Heart right ventricle (tissue), 16 donors: ENCODE results near the gene MAD2L1. TPM values are rescaled to one million over a fixed set of nuclear protein-coding genes. Genes with fewer than 3 reads are reported as not detected.

Source experiments
- ATAC-seq, 8 donors: fragments of 200-7000 bp; cut with Tn5 transposase; one replicate each; pipeline ENCODE4 v1.9.1; 2020; ENCODE audit warnings: mild to moderate bottlenecking in 8 of 8, moderate library complexity in 8 of 8, moderate number of reproducible peaks in 1 of 8
- DNase-seq, 2 donors: peaks; one replicate each; pipeline ENCODE4 v3.0.0-alpha.2; 2020
- H3K27ac ChIP-seq, 10 donors: fragments of 200-600 bp; sonication (generic) in 2 of 10; one replicate each; pipeline versions ENCODE4 v1.5.0 to v1.8.0; 2020 to 2022; ENCODE audit warnings: mild to moderate bottlenecking in 3 of 10
- H3K27me3 ChIP-seq, 7 donors: fragments of 200-600 bp; one replicate each; pipeline ENCODE4 v1.8.0; 2021 to 2022; ENCODE audit warnings: mild to moderate bottlenecking in 2 of 7
- H3K36me3 ChIP-seq, 9 donors: fragments of 200-600 bp; sonication (generic) in 1 of 9; one replicate each; pipeline versions ENCODE4 v1.5.0 to v1.8.0; 2020 to 2022; ENCODE audit warnings: mild to moderate bottlenecking in 2 of 9
- H3K4me1 ChIP-seq, 9 donors: fragments of 200-600 bp; sonication (generic) in 1 of 9; one replicate each; pipeline versions ENCODE4 v1.5.0 to v1.8.0; 2020 to 2022; ENCODE audit warnings: mild to moderate bottlenecking in 4 of 9
- H3K4me3 ChIP-seq, 10 donors: fragments of 200-600 bp; sonication (generic) in 2 of 10; one replicate each; pipeline versions ENCODE4 v1.5.0 to v1.8.0; 2020 to 2022; ENCODE audit warnings: mild to moderate bottlenecking in 7 of 10, moderate library complexity in 2 of 10
- H3K9me3 ChIP-seq, 11 donors: fragments of 200-600 bp in 10 of 11; sonication (generic) in 2 of 11; one replicate each; pipeline versions ENCODE4 v1.5.0 to v1.8.0; 2013 to 2022; ENCODE audit warnings: mild to moderate bottlenecking in 2 of 11, control low read depth in 1 of 11, moderate library complexity in 1 of 11
- WGBS, 2 donors: extraction: QIAGEN DNeasy Blood & Tissue Kit; methylation state at CpG; one replicate each; pipeline ENCODE4 v1.1.7; 2013; ENCODE audit warnings: inconsistent platforms in 1 of 2; 5-methylcytosine and 5-hydroxymethylcytosine counted together
- intact Hi-C, 10 donors: fragments of 100-400 bp; cut with DNase I; formaldehyde crosslinking; loops; one replicate each; pipeline versions ENCODE4 v1.11.1 to v1.14.2; 2022
- long read RNA-seq, 3 donors: library from polyadenylated mRNA; unstranded; transcript quantifications; one replicate each; pipeline ENCODE4 v2.0.0, GENCODE V29; 2020 to 2021
- polyA plus RNA-seq, 2 donors: library from polyadenylated mRNA; stranded (reverse); fragments of 200-250 nt; gene quantifications; one replicate each; pipeline ENCODE4 v1.2.3, GENCODE V29; 2013
- total RNA-seq, 10 donors: library from RNA; stranded (reverse); fragmentation: NEBNext Ultra II Directional in 3 of 10; extraction: Animal tissue kit (Norgen Biotek cat#: 25700) in 3 of 10; gene quantifications; one replicate each; pipeline versions ENCODE4 v1.2.1 to v1.2.4, GENCODE V29; 2021 to 2023
- TF ChIP-seq, protein P1 (sequence below), 9 donors: fragments of 200-600 bp; sonication (generic) in 2 of 9; IDR thresholded peaks; one replicate each; pipeline versions ENCODE4 v1.5.0 to v1.8.0; 2021 to 2022; ENCODE audit warnings: antibody characterized with exemption in 9 of 9, mild to moderate bottlenecking in 5 of 9, moderate library complexity in 1 of 9
- donor health status: Arrhythmogenic right ventricular cardiomyopathy.
- donor health status: ischemic (EF 13 %, LVEDD 7.1; RV severe dilation, severe dysfunction).
- donor health status: healthy with polysubstance abuse.
- donor health status: DM: no; HTN: yes; CAD: no.
- donor health status: DM: no; HTN: no; CAD: no.
- donor health status: ischemic (EF 25% LVEDD 6.9; RV normal size, moderate dysfunction).
- donor health status: ischemic (EF 25% LVEDD 5.7; RV mildly dilated, moderate dysfunction).
- donor health status: healthy.
- donor health status: DM: yes; HTN: yes; CAD: no.
- donor health status: Ischemic cardiomyopathy.
- donor health status: ischemic (EF 35%, LVEDD 5.7; RV mildly dilated, moderate dysfunction).
- donor health status: nonischemic (EF 11% LVEDD 7.7; RV severe dilation, severe dysfunction).
- donor health status: DM: yes; HTN: yes; CAD: no.
- donor health status: PGD.
- donor health status: ischemic (EF 29% LVEDD 5.4; RV normal size, mild dysfunction).
- donor health status: nonischemic (EF 23%, LVEDD 6.1; RV moderate dilation, normal function).

The MAD2L1 gene
- total RNA-seq, result 1 to 10 TPM; 1.2 to 3.3 (median 1.9) TPM
- polyA plus RNA-seq, result under 1 TPM; 0.59 to 0.65 TPM
- long read RNA-seq, donor 1, full-length matches to known transcripts, result 4 of 4 reads
- long read RNA-seq, donor 1, partial matches to known transcripts, result 0 of 4 reads
- long read RNA-seq, donor 1, other reads (novel, unspliced or antisense), result 0 of 4 reads
- long read RNA-seq, donor 2, full-length matches to known transcripts, result 5 of 5 reads
- long read RNA-seq, donor 2, partial matches to known transcripts, result 0 of 5 reads
- long read RNA-seq, donor 2, other reads (novel, unspliced or antisense), result 0 of 5 reads
- long read RNA-seq, donor 3, full-length matches to known transcripts, result 5 of 6 reads
- long read RNA-seq, donor 3, partial matches to known transcripts, result 1 of 6 reads
- long read RNA-seq, donor 3, other reads (novel, unspliced or antisense), result 0 of 6 reads

DNA sequence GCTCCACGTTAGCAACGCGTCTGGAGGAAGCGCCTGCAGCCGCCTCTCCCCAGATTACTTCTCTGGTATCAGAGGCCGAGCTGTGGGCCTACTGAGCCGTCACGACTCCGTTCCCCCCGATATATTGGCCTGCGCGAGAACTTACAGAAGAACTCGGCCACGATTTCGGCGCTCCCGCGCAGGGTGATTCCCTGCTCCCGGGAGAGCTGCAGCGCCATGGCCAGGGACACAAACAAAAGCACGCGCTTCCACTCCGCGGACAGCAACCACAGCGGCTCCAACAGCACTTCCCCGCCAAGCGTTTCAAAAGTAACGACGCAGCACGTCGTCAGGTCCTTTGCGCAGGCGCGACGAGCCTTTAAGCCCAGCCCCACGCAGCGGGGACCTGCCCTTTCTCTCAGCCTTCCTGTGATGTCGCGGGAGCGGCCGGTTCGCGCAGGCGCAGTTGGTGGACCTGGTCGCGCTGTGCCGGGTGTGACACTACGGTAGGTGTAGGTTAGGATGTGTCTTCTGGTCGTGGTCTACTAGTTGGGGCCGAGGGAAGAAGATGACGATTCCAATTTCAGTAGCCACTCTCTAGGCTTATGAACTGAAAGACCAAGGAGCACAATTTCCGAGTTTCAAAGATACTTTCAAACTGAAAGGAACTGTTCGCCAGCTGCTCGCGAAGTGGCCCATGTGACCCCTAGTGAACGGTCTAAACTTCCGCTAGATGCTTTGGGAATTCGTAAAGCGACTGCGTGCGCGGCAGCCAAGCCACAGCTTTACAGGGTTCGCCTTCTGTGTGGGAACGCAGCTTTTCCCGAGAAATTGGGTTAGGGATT is at the start of gene MAD2L1:
Gene MAD2L1 (minus strand): TSS at position 332 of the 824 bp plus-strand sequence. CDS start 114 bp downstream, at position 218.
- Histone ChIP-seq H3K36me3 (no peaks in the 10 kb centered on the region), H3K27ac (peak within 1 kb of the TSS; percentile 80 to 97 (median 96)), H3K4me1 (peaks cover 0 to 54% (median 35%) of the 10 kb centered on the region in 9 donors), H3K27me3 (no peaks in the 10 kb centered on the region), H3K9me3 (no peaks in the 10 kb centered on the region), H3K4me3 (peak within 1 kb of the TSS; percentile 39 to 78 (median 67))
- ATAC-seq, result peak; percentile 98 to 99 (median 99)
- intact Hi-C loops, result no loop called here
- DNase-seq, result peak; percentile 98 to 99
- 1% methylated on average over 65 of the region's 65 CpGs for WGBS, 2 donors
- TF ChIP-seq, protein P1, sequence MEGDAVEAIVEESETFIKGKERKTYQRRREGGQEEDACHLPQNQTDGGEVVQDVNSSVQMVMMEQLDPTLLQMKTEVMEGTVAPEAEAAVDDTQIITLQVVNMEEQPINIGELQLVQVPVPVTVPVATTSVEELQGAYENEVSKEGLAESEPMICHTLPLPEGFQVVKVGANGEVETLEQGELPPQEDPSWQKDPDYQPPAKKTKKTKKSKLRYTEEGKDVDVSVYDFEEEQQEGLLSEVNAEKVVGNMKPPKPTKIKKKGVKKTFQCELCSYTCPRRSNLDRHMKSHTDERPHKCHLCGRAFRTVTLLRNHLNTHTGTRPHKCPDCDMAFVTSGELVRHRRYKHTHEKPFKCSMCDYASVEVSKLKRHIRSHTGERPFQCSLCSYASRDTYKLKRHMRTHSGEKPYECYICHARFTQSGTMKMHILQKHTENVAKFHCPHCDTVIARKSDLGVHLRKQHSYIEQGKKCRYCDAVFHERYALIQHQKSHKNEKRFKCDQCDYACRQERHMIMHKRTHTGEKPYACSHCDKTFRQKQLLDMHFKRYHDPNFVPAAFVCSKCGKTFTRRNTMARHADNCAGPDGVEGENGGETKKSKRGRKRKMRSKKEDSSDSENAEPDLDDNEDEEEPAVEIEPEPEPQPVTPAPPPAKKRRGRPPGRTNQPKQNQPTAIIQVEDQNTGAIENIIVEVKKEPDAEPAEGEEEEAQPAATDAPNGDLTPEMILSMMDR (IDR thresholded peaks at IDR 0.05), result no peak

DNA sequence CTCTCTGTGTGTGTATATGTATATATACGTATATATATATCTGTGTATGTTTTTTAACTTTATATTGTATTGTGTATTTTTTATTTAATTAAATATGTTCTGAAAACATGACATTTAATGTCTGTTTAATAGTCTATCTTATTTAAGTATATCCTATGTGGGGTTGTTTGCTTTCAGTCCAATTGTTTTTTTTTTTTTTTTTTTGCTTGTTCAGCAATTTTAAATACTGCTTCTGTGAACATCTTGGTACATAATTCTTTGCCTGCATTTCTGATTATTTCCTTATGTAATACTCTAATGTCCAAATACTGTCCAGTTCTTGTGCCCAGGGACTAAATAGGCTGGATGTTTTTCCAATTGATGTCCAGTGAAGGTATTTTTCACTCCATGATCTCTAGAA is 45.1 kb upstream of the MAD2L1 start:
- TF ChIP-seq, protein P1 (IDR thresholded peaks at IDR 0.05), result no peak
- intact Hi-C loops, result no loop called here
- ATAC-seq, result no peak
- H3K27me3 ChIP-seq, result no peaks in the 10 kb centered on the region
- WGBS, 2 donors, result 94 to 98% methylated on average over 1 of the region's 1 CpG
- DNase-seq, result no peak
- H3K27ac ChIP-seq, result no peak overlapping the region
- no peaks in the 10 kb centered on the region for H3K36me3 ChIP-seq
- H3K4me1 ChIP-seq, result no peaks in the 10 kb centered on the region
- H3K4me3 ChIP-seq, result no peak overlapping the region
- no peaks in the 10 kb centered on the region for H3K9me3 ChIP-seq

GRCh38 chr4:120109406-120109805 is 42.8 kb upstream of the MAD2L1 start:
- Histone ChIP-seq H3K27ac (no peak overlapping the region), H3K4me1 (no peaks in the 10 kb centered on the region), H3K4me3 (no peak overlapping the region), H3K9me3 (no peaks in the 10 kb centered on the region), H3K36me3 (no peaks in the 10 kb centered on the region), H3K27me3 (no peaks in the 10 kb centered on the region)
- ATAC-seq, result no peak
- intact Hi-C loops, result no loop called here
- TF ChIP-seq, protein P1 (IDR thresholded peaks at IDR 0.05), result no peak
- no peak for DNase-seq

- Histone ChIP-seq H3K36me3 (no peaks in the 10 kb centered on the region), H3K9me3 (no peaks in the 10 kb centered on the region), H3K4me1 (no peaks in the 10 kb centered on the region), H3K4me3 (no peak overlapping the region), H3K27ac (no peak overlapping the region), H3K27me3 (no peaks in the 10 kb centered on the region)
- intact Hi-C loops, result no loop called here
- WGBS, 2 donors, result 92 to 95% methylated on average over 1 of the region's 1 CpG
- TF ChIP-seq, protein P1 (IDR thresholded peaks at IDR 0.05), result no peak
- no peak for ATAC-seq
- no peak for DNase-seq
Measured at GRCh38 chr4:120105472-120105871, 38.8 kb upstream of the MAD2L1 start.
